Rectal smooth muscle tissue (tissue), 1 donor: ENCODE measurements around the gene COMP.

ENCODE experiments used
- H3K27ac ChIP-seq: one replicate; pipeline ENCODE4 v1.7.0; 2013; ENCODE audit warnings: low read depth, low read length, inconsistent platforms
- H3K27me3 ChIP-seq: one replicate; pipeline ENCODE4 v1.7.0; 2013; ENCODE audit warnings: low read length; ENCODE audit not compliant: control insufficient read depth, insufficient read depth
- H3K36me3 ChIP-seq: one replicate; pipeline ENCODE4 v1.7.0; 2013; ENCODE audit warnings: low read length; ENCODE audit not compliant: control insufficient read depth, insufficient read depth
- H3K4me1 ChIP-seq: one replicate; pipeline ENCODE4 v1.7.0; 2013; ENCODE audit warnings: low read length; ENCODE audit not compliant: control insufficient read depth, insufficient read depth
- H3K4me3 ChIP-seq: one replicate; pipeline ENCODE4 v1.7.0; 2013; ENCODE audit warnings: low read length
- H3K9ac ChIP-seq: one replicate; pipeline ENCODE4 v1.7.0; 2013; ENCODE audit warnings: low read length

Gene COMP

GRCh38 chr19:18777301-18778075 lies 13.6 kb downstream of the COMP start:
- Histone ChIP-seq H3K4me1 (no peaks in the 10 kb centered on the region), H3K4me3 (no peak overlapping the region), H3K27ac (no peak overlapping the region), H3K9ac (no peak overlapping the region), H3K36me3 (no peaks in the 10 kb centered on the region), H3K27me3 (no peaks in the 10 kb centered on the region)

GRCh38 chr19:18776736-18777135 lies 14.4 kb downstream of the COMP start:
- Histone ChIP-seq H3K27ac (no peak overlapping the region), H3K4me3 (no peak overlapping the region), H3K27me3 (no peaks in the 10 kb centered on the region), H3K9ac (no peak overlapping the region), H3K36me3 (no peaks in the 10 kb centered on the region), H3K4me1 (no peaks in the 10 kb centered on the region)

DNA sequence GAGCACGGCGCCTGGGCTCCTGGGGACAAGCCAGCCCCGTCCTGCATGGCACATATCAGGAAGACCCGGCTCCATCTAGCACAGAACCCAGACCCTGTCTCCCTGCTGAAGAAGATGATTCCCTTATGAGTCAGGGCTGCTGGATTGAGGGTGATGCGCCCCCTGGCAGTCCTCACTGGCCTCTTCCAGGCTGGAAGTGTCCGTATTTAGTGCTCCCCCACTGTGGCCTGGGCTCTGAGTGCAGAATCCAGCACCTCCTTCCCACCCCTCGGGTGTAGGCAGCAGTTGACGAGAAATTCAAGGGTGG lies 14.9 kb downstream of the COMP start:
- Histone ChIP-seq H3K36me3 (no peaks in the 10 kb centered on the region), H3K4me3 (no peak overlapping the region), H3K4me1 (no peaks in the 10 kb centered on the region), H3K27me3 (no peaks in the 10 kb centered on the region), H3K9ac (no peak overlapping the region), H3K27ac (no peak overlapping the region)

DNA sequence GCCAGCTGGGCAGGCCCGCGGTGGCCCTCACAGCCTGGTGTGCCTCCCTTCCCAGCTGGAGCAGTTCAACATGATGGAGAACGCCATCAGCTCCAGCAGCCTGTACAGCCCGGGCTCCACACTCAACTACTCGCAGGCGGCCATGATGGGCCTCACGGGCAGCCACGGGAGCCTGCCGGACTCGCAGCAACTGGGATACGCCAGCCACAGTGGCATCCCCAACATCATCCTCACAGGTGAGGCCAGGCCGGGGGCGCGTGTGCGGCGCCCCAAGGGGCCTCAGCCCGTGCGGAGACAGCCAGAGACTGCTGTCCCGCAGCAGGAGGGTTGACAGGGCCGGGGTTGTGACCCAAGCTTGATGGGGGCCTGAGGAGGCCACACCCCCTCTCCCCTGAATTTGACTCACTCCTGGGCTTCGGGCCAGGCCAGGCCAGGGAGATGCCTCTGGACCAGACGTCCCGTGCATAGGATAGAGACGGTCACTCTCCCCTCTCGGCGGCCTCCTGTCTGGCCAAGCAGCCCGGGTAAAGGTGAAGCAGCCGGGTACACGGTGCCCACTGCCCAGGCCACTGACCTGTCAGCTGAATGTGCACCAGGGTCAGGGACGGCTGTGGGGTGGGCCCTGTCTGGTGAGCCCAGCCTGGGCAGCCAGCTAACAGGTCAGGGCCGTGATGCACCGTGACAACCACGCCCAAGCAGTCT lies 15.4 kb downstream of the COMP start:
- H3K27me3 ChIP-seq: no peaks in the 10 kb centered on the region
- no peak overlapping the region for H3K9ac ChIP-seq
- H3K4me1 ChIP-seq: no peaks in the 10 kb centered on the region
- no peak overlapping the region for H3K4me3 ChIP-seq
- no peak overlapping the region for H3K27ac ChIP-seq
- H3K36me3 ChIP-seq: no peaks in the 10 kb centered on the region

DNA sequence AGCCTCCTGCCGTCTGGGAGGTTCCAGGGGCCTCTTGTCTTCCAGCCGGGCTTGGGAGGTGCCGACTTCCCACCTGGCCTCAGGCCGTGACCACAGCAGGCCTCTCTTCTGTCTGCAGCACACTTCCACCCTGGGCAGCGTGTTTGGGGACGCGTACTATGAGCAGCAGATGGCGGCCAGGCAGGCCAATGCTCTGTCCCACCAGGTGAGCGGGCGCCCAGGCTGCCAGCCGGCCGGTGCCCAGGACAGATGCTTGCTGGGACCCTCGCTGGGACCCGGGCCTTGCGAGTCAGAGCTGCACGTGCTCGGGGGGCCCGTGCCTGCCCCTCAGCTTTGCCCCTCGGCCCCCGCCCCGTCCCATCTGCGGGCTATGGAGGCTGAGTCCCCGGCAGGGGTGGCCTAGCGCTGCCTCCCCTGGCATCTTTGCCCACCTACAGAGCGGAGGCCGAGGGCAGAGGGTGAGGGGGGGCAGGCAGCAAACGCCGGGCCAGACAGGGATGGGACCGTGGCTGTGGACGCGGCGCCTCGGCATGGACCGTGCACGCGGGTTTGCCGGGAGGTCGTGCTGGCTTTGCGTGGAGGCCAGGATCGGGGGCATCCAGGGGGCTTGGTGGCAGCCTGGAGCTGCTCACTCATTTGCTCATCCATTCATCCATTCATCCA lies 16.2 kb downstream of the COMP start:
- H3K27me3 ChIP-seq: no peaks in the 10 kb centered on the region
- no peak overlapping the region for H3K4me3 ChIP-seq
- no peak overlapping the region for H3K27ac ChIP-seq
- no peaks in the 10 kb centered on the region for H3K4me1 ChIP-seq
- H3K36me3 ChIP-seq: no peaks in the 10 kb centered on the region
- no peak overlapping the region for H3K9ac ChIP-seq

GRCh38 chr19:18774107-18774506 lies 17.0 kb downstream of the COMP start:
- no peak overlapping the region for H3K9ac ChIP-seq
- H3K4me1 ChIP-seq: no peaks in the 10 kb centered on the region
- H3K4me3 ChIP-seq: no peak overlapping the region
- no peak overlapping the region for H3K27ac ChIP-seq
- no peaks in the 10 kb centered on the region for H3K27me3 ChIP-seq
- no peaks in the 10 kb centered on the region for H3K36me3 ChIP-seq

DNA sequence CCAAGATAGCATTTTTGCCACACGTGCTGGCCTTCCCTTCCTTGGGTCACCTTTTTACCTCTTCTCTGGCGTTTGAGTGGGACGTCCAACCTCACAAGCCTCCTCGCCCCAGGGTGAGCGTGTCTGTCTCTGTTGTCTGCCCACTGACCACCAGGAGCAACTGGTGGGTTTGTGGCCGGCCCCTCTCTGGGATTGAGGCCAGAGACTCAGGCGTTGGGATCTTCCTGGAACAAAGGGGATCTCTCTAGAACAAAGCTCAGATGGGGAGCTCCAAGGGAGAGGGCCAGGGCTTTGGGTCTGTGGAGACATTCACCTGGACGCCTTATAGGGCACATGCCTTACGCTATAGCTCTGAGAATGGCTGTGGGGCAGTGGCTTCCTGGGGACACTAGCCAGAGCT lies 17.4 kb downstream of the COMP start:
- H3K36me3 ChIP-seq: no peaks in the 10 kb centered on the region
- no peaks in the 10 kb centered on the region for H3K27me3 ChIP-seq
- H3K4me3 ChIP-seq: no peak overlapping the region
- H3K4me1 ChIP-seq: no peaks in the 10 kb centered on the region
- no peak overlapping the region for H3K27ac ChIP-seq
- H3K9ac ChIP-seq: no peak overlapping the region

DNA sequence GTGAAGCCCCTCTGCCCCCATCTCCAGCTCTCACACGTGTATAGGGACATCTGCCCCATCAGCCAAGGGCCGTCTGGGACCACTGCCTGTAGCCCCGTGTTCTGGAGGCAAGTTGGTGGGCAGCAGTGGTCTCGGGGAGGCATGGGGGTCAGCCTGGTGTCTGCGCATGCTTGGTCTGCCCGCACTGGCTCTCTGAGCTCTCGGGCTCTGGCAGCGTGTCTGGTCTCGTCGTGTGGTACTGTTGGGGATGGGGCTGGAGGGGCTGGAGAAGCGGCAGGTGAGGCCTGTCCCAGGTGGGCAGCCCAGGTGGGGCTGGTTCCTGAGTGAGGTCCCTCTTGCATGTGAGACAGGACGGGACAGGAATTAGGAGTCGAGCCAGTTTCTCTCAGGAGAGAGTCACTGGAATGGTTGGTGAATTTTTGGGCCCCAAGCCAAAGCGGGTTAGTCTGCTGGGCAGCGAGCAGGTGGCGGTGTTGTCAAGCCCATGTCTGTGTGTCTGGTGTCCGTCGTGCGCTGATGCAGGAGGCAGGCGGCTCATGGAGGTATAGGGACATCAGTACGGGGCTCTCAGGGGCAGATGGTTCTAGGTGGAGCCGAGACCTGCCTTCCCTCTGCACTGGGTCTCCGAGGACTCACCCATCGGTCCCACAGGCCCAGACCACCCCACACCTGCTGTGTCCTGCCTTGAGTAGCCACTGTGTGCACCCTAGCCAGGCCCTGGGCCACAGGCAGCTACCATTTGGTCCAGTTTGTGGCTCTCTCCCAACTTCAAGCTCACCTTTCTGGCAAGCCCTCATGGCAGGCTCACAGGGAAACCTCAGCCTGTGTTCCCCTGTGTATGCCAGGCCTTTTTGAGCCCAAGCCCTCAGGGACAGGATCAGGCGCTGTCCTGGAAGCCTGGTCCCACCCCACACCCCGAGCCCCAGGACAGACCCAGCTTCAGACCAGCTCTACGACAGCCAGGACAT lies 18.2 kb downstream of the COMP start:
- H3K27ac ChIP-seq: no peak overlapping the region
- no peaks in the 10 kb centered on the region for H3K4me1 ChIP-seq
- no peaks in the 10 kb centered on the region for H3K27me3 ChIP-seq
- H3K36me3 ChIP-seq: no peaks in the 10 kb centered on the region
- no peak overlapping the region for H3K4me3 ChIP-seq
- H3K9ac ChIP-seq: no peak overlapping the region

GRCh38 chr19:18771328-18772242 lies 19.5 kb downstream of the COMP start:
- H3K27ac ChIP-seq: no peak overlapping the region
- no peaks in the 10 kb centered on the region for H3K36me3 ChIP-seq
- no peaks in the 10 kb centered on the region for H3K4me1 ChIP-seq
- H3K27me3 ChIP-seq: no peaks in the 10 kb centered on the region
- no peak overlapping the region for H3K9ac ChIP-seq
- no peak overlapping the region for H3K4me3 ChIP-seq

- no peaks in the 10 kb centered on the region for H3K4me1 ChIP-seq
- no peaks in the 10 kb centered on the region for H3K27me3 ChIP-seq
- H3K36me3 ChIP-seq: no peaks in the 10 kb centered on the region
- no peak overlapping the region for H3K9ac ChIP-seq
- no peak overlapping the region for H3K27ac ChIP-seq
- no peak overlapping the region for H3K4me3 ChIP-seq
These were observed 20.3 kb downstream of the COMP start for GRCh38 chr19:18770663-18771327.

GRCh38 chr19:18769989-18770528 lies 21.0 kb downstream of the COMP start:
- Histone ChIP-seq H3K4me1 (no peaks in the 10 kb centered on the region), H3K4me3 (no peak overlapping the region), H3K27me3 (no peaks in the 10 kb centered on the region), H3K27ac (no peak overlapping the region), H3K9ac (no peak overlapping the region), H3K36me3 (no peaks in the 10 kb centered on the region)
